WTC11 (cell line): ENCODE measurements around the gene OSBPL10. TPM values are rescaled to one million over a fixed set of nuclear protein-coding genes. Genes with fewer than 3 reads are reported as not detected.
A peak's percentile ranks its signal among the peaks of the same experiment; 100 is the strongest.

Experiments used
- ATAC-seq: fragments of 200-7000 bp; cut with Tn5 transposase; 2 replicates; pipeline ENCODE4 v1.10.0; 2021; ENCODE audit warnings: mild to moderate bottlenecking, moderate library complexity
- CTCF ChIA-PET: fragments of 300-600 bp; sonication (Branson Sonifier 250); formaldehyde crosslinking; loops from one replicate; lab custom pipeline; 2021; ENCODE audit warnings: antibody characterized with exemption; lab: Charles Lee
- POLR2A ChIA-PET: fragments of 350-600 bp; sonication (Branson Sonifier 250); formaldehyde crosslinking; loops from one replicate; lab custom pipeline; 2021; ENCODE audit warnings: antibody characterized with exemption; lab: Charles Lee
- DNase-seq: peaks from one replicate; pipeline ENCODE4 v3.0.0; 2021; ENCODE audit warnings: low spot score
- H3K27ac Mint-ChIP-seq: 2 replicates; pipeline ENCODE4 v1.8.0; 2021; ENCODE audit warnings: mixed read lengths
- H3K27me3 Mint-ChIP-seq: 2 replicates; pipeline ENCODE4 v1.8.0; 2021; ENCODE audit warnings: low read depth, mild to moderate bottlenecking, moderate library complexity, mixed read lengths
- H3K36me3 Mint-ChIP-seq: 2 replicates; pipeline ENCODE4 v1.8.0; 2021; ENCODE audit warnings: mixed read lengths
- H3K4me1 Mint-ChIP-seq: 2 replicates; pipeline ENCODE4 v1.8.0; 2022; ENCODE audit warnings: mixed read lengths
- H3K4me3 Mint-ChIP-seq: 2 replicates; pipeline ENCODE4 v1.8.0; 2021; ENCODE audit warnings: mild to moderate bottlenecking, moderate library complexity, mixed read lengths
- H3K9me3 Mint-ChIP-seq: 2 replicates; pipeline ENCODE4 v1.8.0; 2021; ENCODE audit warnings: mixed read lengths
- ATF6 ChIP-seq: sonication (generic); formaldehyde crosslinking; IDR thresholded peaks from 2 replicates; pipeline ENCODE4 v1.8.1; 2023; ENCODE audit warnings: mild to moderate bottlenecking, missing genetic modification reagents
- CTCF ChIP-seq: fragments of 200-600 bp; IDR thresholded peaks from 2 replicates; pipeline ENCODE4 v1.8.0; 2022; ENCODE audit warnings: antibody characterized with exemption
- ETV6 ChIP-seq: sonication (generic); formaldehyde crosslinking; IDR thresholded peaks from 2 replicates; pipeline ENCODE4 v1.8.1; 2022; ENCODE audit warnings: mild to moderate bottlenecking, missing genetic modification reagents
- FOXP4 ChIP-seq: sonication (generic); formaldehyde crosslinking; IDR thresholded peaks from 2 replicates; pipeline ENCODE4 v1.8.0; 2022; ENCODE audit warnings: mild to moderate bottlenecking, missing genetic modification reagents
- GABPB1 ChIP-seq: sonication (generic); formaldehyde crosslinking; IDR thresholded peaks from 2 replicates; pipeline ENCODE4 v1.8.1; 2023; ENCODE audit warnings: mild to moderate bottlenecking, missing genetic modification reagents
- HMGXB4 ChIP-seq: sonication (generic); formaldehyde crosslinking; IDR thresholded peaks from 2 replicates; pipeline ENCODE4 v1.8.1; 2023; ENCODE audit warnings: mild to moderate bottlenecking, moderate library complexity, missing genetic modification reagents
- IRF1 ChIP-seq: sonication (generic); formaldehyde crosslinking; IDR thresholded peaks from 2 replicates; pipeline ENCODE4 v1.8.0; 2023; ENCODE audit warnings: missing genetic modification reagents
- NFE2L1 ChIP-seq: sonication (generic); formaldehyde crosslinking; IDR thresholded peaks from 2 replicates; pipeline ENCODE4 v1.8.1; 2023; ENCODE audit warnings: missing genetic modification reagents
- NR1H2 ChIP-seq: sonication (generic); formaldehyde crosslinking; IDR thresholded peaks from 2 replicates; pipeline ENCODE4 v1.9.0; 2021; ENCODE audit warnings: mild to moderate bottlenecking, moderate library complexity, missing genetic modification reagents
- NR3C1 ChIP-seq: sonication (generic); formaldehyde crosslinking; conservative IDR thresholded peaks from 2 replicates; pipeline ENCODE4 v1.8.1; 2023; ENCODE audit warnings: low read depth, mild to moderate bottlenecking, missing genetic modification reagents
- PREB ChIP-seq: sonication (generic); formaldehyde crosslinking; IDR thresholded peaks from 2 replicates; pipeline ENCODE4 v1.8.1; 2022; ENCODE audit warnings: mild to moderate bottlenecking, missing genetic modification reagents, moderate library complexity, borderline replicate concordance
- SMAD3 ChIP-seq: sonication (generic); formaldehyde crosslinking; IDR thresholded peaks from 2 replicates; pipeline ENCODE4 v1.8.0; 2022; ENCODE audit warnings: missing genetic modification reagents, mild to moderate bottlenecking, borderline replicate concordance
- SMAD4 ChIP-seq: sonication (generic); formaldehyde crosslinking; IDR thresholded peaks from 2 replicates; pipeline ENCODE4 v1.8.0; 2022; ENCODE audit warnings: mild to moderate bottlenecking, missing genetic modification reagents
- TEAD1 ChIP-seq: sonication (generic); formaldehyde crosslinking; IDR thresholded peaks from 2 replicates; pipeline ENCODE4 v1.8.0; 2022; ENCODE audit warnings: mild to moderate bottlenecking, missing genetic modification reagents
- USF1 ChIP-seq: sonication (generic); formaldehyde crosslinking; IDR thresholded peaks from 2 replicates; pipeline ENCODE4 v1.8.0; 2022; ENCODE audit warnings: mild to moderate bottlenecking, missing genetic modification reagents
- ZNF396 ChIP-seq: fragments of 250-450 bp; sonication (Bioruptor Pico); IDR thresholded peaks from 2 replicates; pipeline ENCODE4 v1.8.0; 2021; ENCODE audit warnings: mild to moderate bottlenecking, moderate library complexity, borderline replicate concordance
- ZNF423 ChIP-seq: fragments of 250-450 bp; sonication (Bioruptor Pico); IDR thresholded peaks from 2 replicates; pipeline ENCODE4 v2.1.2; 2022; ENCODE audit warnings: mild to moderate bottlenecking, moderate library complexity
- ZNF512 ChIP-seq: sonication (generic); formaldehyde crosslinking; IDR thresholded peaks from 2 replicates; pipeline ENCODE4 v1.8.1; 2022; ENCODE audit warnings: missing genetic modification reagents, borderline replicate concordance
- ZNF671 ChIP-seq: fragments of 250-450 bp; sonication (Bioruptor Pico); IDR thresholded peaks from 2 replicates; pipeline ENCODE4 v1.8.0; 2021; ENCODE audit warnings: mild to moderate bottlenecking
- total RNA-seq: library from RNA; stranded (reverse); gene quantifications from 3 replicates; pipeline ENCODE4 v1.2.3, GENCODE V29; 2021

OSBPL10 gene
- total RNA-seq, 1 experiment from 2014 or later, result 84.1 TPM

- no peak for TF ChIP-seq HMGXB4 (CRISPR knock-in tag)
- TF ChIP-seq ZNF423 (CRISPR knock-in tag), result no peak
- no peak for TF ChIP-seq USF1 (CRISPR knock-in tag)
- TF ChIP-seq ZNF512 (CRISPR knock-in tag), result no peak
- TF ChIP-seq, all 79 proteins: peak for 0
These were observed 100.5 kb downstream of the OSBPL10 start (continued) for GRCh38 chr3:31880482-31881078.

GRCh38 chr3:31880020-31880419, 101.0 kb downstream of the OSBPL10 start:
- Mint-ChIP-seq H3K27ac (no peak overlapping the region), H3K4me3 (no peak overlapping the region), H3K9me3 (peaks cover 3% of the 10 kb centered on the region; the same call in 1 of the 2 replicates), H3K36me3 (peaks cover 8% of the 10 kb centered on the region; the same call in 1 of the 2 replicates), H3K27me3 (no peaks in the 10 kb centered on the region), H3K4me1 (peaks cover 51% of the 10 kb centered on the region)
- ChIA-PET CTCF (no interaction called here), POLR2A (no interaction called here)
- ATAC-seq (no peak), DNase-seq (no peak)
- TF ChIP-seq TEAD1 (CRISPR knock-in tag) (no peak), PREB (CRISPR knock-in tag) (no peak)

- Mint-ChIP-seq H3K36me3 (peaks cover 8% of the 10 kb centered on the region; the same call in 1 of the 2 replicates), H3K9me3 (peaks cover 3% of the 10 kb centered on the region; the same call in 1 of the 2 replicates)
- TF ChIP-seq FOXP4 (no peak), SMAD3 (CRISPR knock-in tag) (no peak), ETV6 (CRISPR knock-in tag) (no peak), CTCF (no peak), IRF1 (CRISPR knock-in tag) (no peak), ZNF396 (CRISPR knock-in tag) (no peak), SMAD4 (no peak), NR1H2 (no peak), GABPB1 (CRISPR knock-in tag) (no peak), NFE2L1 (no peak), NR3C1 (CRISPR knock-in tag) (no peak), ATF6 (CRISPR knock-in tag) (no peak), ZNF671 (no peak)
- TF ChIP-seq, all 79 proteins: peak for 0
- peaks cover 49% of the 10 kb centered on the region for H3K4me1 Mint-ChIP-seq
- H3K4me3 Mint-ChIP-seq, result no peak overlapping the region
- H3K27me3 Mint-ChIP-seq, result no peaks in the 10 kb centered on the region
- ATAC-seq (no peak), DNase-seq (no peak)
- CTCF ChIA-PET, result no interaction called here
- H3K27ac Mint-ChIP-seq, result peak overlapping the region; percentile 83
- POLR2A ChIA-PET, result no interaction called here
These were observed 101.7 kb downstream of the OSBPL10 start for GRCh38 chr3:31879365-31879764.
